ENCODE measurements around the gene NUDT3.
"Not testable (repeated sequence)": the region's sequence is repeated elsewhere in the genome, so short reads cannot be mapped to it uniquely, and the experiment has no call there.

- TF ChIP-seq CTCF, POLR2AphosphoS5, EP300, POLR2A (IDR thresholded peaks at IDR 0.05): not testable (repeated sequence)
Observed at GRCh38 chr6:34365781-34366638, 26.5 kb downstream of the NUDT3 start.

Measured in gastroesophageal sphincter (tissue), 3 donors.